GM12878 (cell line): ENCODE results near the gene FRYL.

Source experiments
- CBX3 ChIP-seq: fragments of 200-600 bp; sonication (generic); IDR thresholded peaks from 2 replicates; pipeline ENCODE4 v1.6.1; 2016; ENCODE audit warnings: low read depth, borderline replicate concordance
- POLR2A ChIP-seq: IDR thresholded peaks from 2 replicates; pipeline ENCODE4 v1.6.1; 2011; ENCODE audit warnings: low read depth, mild to moderate bottlenecking, low read length
- TCF7 ChIP-seq: IDR thresholded peaks from 2 replicates; pipeline ENCODE4 v1.6.1; 2014; ENCODE audit warnings: antibody characterized with exemption, borderline replicate concordance
- YY1 ChIP-seq: IDR thresholded peaks from 2 replicates; pipeline ENCODE4 v1.6.1; 2011; ENCODE audit warnings: low read depth, mild to moderate bottlenecking, low read length
- ZBED1 ChIP-seq: IDR thresholded peaks from 2 replicates; pipeline ENCODE4 v1.6.1; 2016; ENCODE audit warnings: borderline replicate concordance
- ZNF274 ChIP-seq: IDR thresholded peaks from one replicate; pipeline ENCODE4 v1.8.0; 2011; ENCODE audit not compliant: insufficient read length, insufficient read depth
- TF ChIP-seq, protein P1 (sequence below): fragments of 150-350 bp; IDR thresholded peaks from 2 replicates; pipeline ENCODE4 v1.6.1; 2016; ENCODE audit warnings: low read depth, low read length

- TF ChIP-seq POLR2A (no peak), YY1 (no peak), ZBED1 (no peak), ZNF274 (no peak), CBX3 (no peak), TCF7 (no peak)
- TF ChIP-seq, protein P1, sequence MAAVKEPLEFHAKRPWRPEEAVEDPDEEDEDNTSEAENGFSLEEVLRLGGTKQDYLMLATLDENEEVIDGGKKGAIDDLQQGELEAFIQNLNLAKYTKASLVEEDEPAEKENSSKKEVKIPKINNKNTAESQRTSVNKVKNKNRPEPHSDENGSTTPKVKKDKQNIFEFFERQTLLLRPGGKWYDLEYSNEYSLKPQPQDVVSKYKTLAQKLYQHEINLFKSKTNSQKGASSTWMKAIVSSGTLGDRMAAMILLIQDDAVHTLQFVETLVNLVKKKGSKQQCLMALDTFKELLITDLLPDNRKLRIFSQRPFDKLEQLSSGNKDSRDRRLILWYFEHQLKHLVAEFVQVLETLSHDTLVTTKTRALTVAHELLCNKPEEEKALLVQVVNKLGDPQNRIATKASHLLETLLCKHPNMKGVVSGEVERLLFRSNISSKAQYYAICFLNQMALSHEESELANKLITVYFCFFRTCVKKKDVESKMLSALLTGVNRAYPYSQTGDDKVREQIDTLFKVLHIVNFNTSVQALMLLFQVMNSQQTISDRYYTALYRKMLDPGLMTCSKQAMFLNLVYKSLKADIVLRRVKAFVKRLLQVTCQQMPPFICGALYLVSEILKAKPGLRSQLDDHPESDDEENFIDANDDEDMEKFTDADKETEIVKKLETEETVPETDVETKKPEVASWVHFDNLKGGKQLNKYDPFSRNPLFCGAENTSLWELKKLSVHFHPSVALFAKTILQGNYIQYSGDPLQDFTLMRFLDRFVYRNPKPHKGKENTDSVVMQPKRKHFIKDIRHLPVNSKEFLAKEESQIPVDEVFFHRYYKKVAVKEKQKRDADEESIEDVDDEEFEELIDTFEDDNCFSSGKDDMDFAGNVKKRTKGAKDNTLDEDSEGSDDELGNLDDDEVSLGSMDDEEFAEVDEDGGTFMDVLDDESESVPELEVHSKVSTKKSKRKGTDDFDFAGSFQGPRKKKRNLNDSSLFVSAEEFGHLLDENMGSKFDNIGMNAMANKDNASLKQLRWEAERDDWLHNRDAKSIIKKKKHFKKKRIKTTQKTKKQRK, result no peak
Observed at GRCh38 chr4:48558819-48559218, 221.3 kb downstream of the FRYL start.
